DMS114 treated with DMSO at 0.1 percent for 48 hours (cell line): ENCODE data around the gene PIK3IP1.
"Not testable (repeated sequence)": the region's sequence is repeated elsewhere in the genome, so short reads cannot be mapped to it uniquely, and the experiment has no call there.

Source experiments
- DNase-seq: peaks from one replicate; lab custom pipeline; 2025; ENCODE audit not compliant: unreplicated experiment; lab: John Stamatoyannopoulos, UW

PIK3IP1 gene

DNA sequence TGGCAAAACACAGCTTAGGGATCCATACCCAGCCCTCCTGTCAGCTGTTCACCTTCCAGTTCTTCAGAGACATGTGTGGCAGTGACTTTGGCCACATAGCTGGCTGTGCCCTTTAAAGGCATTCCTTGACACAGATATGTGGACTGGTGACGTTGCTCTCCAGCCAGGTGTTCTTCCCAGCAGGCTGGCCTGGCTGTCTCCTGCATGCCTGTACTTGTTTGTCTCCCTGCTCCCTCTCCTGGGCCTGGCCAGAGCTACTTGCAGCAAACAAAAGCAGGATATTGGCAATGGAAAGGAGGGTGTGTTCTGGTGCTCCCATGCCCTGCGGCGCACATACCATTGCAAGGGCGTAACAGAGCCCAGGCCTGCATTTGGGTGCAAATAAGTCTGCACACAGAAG lies 38.3 kb downstream of the PIK3IP1 start:
- no peak for DNase-seq

DNA sequence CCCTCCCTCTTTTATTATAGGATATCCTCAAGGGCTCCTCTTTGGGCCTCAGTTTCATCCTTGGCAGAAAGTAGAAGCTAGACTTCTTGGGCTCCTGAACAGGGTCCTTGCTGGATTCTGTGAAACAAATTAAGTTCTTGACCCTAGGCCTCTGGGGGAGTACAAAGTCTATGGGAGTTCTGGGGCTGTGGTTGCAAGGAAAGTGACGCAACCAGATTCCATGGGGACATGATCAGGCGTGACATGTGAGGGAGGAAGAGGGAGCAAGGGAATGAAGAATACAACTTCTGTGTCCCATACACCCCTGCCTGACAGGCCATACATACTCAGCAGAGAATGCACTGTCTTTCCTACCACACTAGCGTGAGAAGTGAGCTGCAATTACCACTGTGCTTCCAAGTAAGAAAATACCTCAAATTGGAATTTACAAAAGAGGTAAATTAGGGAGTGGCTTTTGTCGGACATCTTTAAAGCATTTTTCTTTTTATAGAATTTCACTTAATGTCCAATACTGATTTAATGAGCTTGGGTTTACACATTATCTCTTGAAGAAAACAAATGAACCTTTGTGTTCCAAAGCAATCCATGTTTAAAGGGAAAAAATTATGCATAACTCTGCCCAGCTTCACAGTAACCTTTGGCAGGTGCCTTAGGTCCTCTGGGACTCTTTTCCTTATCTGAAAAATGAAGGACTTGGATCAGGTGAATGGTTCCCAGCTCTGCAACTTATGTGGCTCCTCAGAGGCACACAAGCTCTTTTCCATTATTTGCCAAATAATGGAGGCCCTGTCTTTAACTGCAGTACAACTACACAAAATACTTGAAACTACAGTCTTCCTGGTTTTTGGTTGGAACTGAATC lies 41.3 kb downstream of the PIK3IP1 start:
- no peak for DNase-seq

DNA sequence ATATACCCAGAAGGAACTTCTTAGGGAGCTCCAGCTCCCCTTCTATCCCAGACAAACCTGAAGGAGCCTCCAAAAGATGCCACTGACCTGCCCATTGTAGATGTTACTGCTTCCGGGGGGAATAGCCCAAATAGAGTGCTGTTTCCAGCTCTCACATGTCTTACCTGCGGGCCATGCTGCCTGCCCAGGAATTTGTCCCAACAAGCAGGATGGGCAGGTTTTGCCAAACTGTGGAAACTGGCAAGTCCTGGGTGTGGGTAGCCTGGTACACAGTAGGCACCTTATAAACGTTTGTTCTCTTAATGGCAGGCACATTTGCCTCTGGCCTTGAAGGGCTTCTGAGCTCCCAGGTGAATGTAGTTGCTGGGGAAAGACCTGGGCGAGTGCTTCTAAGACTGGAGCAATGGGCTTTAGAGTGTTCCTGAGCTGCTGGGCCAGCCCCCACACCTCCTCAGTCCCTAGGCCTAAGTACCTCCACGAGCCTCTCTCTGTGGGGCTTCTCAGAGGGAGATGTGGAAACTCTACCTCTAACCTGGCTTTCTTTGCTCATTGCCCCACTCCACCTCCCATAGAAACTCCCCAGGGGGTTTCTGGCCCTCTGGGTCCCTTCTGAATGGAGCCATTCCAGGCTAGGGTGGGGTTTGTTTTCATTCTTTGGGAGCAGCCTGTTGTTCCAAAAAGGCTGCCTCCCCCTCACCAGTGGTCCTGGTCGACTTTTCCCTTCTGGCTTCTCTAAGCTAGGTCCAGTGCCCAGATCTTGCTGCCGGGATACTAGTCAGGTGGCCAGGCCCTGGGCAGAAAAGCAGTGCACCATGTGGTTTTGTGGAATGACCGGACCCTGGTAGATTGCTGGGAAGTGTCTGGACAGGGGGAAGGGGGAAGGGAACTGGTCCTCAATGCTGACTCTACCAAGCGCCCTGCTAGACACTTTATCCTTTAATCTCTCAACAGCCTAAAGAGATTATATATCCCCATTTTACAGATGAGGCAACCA lies 43.0 kb downstream of the PIK3IP1 start:
- no peak for DNase-seq

DNA sequence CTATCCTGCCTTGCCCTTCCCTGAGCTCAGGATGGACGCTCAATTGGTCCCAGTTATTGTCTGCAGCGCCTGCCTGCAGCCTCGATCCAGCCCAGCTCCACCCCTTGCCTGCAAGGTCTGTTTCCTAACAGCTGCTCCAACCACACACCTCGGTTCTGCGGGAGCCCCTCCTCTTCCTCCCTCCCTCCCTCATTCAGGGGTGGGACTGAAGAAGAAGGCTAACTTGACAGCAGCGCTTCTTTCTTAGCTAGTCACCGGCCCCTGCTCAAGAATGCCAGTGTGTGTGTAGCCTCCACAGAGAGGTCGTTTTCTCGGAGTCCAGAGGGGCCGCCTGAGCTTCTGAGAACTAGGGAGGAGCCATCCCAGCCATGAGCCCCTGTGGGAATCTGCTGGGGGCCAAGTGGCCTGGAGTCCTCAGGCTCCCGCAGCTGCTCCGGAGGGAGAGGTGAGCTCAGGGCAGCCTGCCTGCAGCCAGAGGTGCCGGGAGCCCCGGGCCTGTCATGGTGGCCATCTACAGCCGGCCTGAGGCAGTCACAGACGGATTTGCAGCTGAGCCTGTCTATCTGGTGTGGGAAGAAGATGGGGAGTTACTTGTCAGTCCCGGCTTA lies 44.0 kb downstream of the PIK3IP1 start:
- DNase-seq, result no peak

DNA sequence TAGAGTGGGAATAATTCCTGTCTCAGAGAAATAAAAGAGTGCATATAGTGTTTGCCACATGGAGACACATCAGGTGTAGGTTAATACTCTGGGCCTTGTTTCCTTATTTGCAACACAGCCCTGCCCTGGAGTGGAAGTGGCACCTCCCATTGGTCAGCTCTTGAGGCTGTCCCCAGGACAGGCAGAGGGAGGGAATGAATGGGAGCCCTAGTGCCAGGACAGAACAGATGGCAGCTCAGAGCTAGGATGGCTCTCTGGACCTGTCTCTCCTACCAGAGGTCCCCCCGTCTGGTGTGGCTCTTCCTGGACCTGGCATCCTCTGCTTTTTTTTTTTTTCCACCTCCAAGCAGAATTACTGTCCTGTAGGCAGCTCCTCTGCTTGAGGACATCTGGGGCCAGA lies 44.6 kb downstream of the PIK3IP1 start:
- no peak for DNase-seq

DNA sequence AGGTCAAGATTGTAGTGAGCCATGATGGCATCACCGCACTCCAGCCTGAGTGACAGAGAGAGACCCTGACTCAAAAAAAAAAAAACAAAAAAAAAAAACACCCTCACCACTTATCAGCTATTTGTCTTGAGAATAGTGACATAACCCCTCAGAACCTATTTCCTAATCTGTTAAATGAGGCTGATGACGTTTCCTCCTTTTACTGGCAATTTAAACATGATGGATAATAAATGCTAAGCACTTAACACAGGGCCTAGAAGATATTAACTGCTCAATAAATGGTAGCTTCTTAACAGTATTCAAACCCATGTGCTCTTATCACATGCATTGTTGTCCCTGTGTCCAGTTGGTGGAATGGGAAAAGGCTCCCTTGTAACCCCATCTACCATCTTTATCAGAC lies 45.6 kb downstream of the PIK3IP1 start:
- no peak for DNase-seq

DNA sequence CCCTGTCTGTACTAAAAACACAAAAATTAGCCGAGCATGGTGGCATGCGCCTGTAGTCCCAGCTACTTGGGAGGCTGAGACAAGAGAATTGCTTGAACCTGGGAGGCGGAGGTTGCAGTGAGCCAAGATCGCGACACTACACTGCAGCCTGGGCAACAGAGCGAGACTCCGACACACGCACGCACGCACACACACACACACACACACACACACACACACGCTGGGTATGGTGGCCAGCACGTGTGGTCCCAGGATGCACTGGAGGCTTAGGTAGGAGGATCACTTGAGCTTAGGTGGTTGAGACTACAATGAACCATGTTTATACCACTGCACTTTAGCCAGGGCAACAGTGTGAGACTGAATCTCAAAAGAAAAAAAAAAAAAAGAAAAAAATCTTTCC lies 46.3 kb downstream of the PIK3IP1 start:
- DNase-seq, result not testable (repeated sequence)

DNA sequence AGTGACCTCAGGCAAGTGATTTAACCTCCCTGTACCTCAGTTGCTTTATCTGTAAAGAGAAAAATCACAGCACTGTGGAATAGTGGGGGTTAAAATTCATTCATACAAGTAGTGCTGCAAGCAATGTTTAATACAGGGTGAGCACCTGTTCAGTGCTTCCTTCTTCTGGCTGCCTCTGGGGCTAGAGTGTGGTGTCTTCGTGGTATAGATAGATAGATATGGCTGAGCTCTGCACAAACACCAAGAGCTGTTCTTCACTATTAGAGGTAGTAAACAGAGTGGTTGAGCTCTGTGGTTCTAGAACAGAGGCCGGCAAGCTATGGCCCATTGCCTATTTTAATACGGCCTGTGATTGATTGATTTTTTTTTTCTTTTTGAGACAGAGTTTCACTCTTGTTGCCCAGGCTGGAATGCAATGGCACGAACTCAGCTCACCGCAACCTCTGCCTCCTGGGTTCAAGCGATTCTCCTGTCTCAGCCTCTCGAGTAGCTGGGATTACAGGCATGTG lies 47.3 kb downstream of the PIK3IP1 start:
- no peak for DNase-seq

DNA sequence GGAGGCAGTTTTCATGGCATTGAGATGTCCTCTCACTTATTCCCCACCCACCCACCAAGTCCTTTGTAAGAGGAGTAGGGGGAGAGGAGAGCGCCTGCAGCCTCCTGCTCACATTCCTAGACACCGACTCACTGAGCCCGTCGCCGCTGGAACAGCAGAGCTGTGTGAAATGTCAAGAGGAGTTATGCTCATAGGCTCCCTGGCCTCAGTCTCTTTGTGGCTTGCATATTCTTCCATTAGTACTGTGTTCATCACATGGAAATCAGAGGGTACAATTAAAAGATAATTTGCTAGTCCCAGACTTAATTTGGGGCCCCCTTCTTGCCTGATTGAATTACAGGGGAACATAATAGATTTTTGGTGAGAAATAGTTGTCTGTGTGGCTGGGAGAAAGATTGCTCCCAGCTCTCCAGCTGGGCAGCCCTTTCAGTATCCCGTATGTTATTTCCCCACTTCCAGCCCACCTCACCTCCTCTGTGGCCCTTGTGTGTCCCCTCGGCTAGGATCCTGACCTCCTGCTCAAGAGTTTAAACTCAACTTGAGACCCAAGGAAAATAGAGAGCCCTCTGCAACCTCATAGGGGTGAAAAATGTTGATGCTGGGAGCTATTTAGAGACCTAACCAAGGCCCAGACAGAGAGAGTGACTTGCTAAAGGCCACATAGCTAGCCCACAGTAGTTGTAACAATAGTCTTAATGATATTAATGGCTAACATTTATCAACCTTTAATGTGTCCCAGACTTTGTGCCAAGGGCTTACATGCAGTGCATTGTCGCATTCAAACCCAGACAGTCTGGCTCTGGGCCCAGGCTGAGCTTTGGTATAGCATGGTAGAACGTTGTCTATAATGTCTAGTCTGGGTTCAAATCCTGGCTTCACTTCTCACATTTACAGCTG lies 48.0 kb downstream of the PIK3IP1 start:
- no peak for DNase-seq

DNA sequence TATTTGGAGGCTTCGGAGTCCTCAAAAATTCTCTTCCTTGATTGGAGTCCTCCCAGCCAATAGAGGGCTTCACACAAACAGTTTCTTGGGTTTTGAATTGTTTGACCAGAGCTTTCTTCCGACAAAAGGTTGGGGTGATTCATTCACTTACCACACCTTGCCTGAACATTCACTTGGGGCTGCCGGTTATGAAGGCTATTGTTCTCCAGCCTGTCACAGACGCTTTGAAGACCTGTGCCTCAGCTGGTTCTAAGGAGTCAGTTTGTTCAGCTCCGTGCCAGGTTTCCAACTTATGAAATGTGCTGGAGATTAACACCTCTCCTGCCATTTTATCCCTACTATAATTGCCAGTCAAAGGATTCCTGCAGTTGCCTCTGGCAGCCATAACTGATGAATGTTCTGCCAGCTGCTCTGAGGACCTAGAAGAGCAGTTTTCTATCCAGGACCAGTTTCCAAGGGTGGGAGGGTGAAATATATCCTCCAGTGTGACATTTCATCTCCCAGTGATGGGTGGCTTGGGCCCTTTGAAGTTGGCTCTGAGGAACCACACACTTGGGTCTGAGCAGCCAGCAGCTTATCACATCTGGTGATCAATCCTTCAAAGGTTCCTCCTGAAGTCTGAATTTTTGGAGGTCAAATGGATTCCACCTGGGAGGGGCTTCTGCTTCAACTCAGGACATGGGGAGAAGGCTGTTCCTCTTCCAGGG lies 48.8 kb downstream of the PIK3IP1 start:
- DNase-seq, result no peak

DNA sequence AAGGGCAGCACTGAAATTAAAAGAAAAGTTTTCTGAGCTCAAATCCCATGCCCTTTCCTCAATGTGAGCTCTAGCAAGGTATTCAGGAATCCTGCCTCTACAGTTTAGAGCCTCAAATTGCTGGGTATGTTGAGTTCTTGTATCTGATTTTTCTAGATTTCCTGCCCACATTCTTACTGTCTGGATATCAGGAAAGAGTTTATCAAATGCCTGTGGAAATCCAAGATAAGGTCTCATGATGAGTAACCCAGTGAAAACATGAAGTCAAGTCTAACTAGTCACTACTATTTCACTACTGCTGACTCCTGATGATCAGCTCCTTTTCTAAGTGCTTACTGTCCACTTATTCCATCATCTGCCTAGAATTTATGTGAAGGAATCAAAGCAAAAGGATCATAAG lies 50.4 kb downstream of the PIK3IP1 start:
- no peak for DNase-seq

DNA sequence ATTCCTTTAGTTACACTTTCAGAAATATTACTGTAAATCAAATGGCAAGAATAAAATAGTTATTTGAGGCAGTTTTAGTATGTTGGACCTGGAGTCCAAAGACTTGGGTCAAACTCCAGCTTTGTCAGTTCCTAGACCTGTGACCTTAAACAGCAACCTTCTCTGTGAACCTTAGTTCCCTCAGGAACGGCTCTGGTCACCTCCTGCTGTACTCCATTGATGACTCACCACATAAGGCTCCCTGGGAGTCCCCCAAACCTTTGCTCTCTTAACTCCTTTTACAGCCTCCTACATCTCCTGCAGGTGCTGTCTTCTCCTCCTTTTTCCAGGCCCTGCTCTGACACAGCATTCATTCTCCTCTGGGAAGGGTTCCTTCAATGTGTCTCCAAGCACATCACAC lies 51.1 kb downstream of the PIK3IP1 start:
- DNase-seq, result no peak

DNA sequence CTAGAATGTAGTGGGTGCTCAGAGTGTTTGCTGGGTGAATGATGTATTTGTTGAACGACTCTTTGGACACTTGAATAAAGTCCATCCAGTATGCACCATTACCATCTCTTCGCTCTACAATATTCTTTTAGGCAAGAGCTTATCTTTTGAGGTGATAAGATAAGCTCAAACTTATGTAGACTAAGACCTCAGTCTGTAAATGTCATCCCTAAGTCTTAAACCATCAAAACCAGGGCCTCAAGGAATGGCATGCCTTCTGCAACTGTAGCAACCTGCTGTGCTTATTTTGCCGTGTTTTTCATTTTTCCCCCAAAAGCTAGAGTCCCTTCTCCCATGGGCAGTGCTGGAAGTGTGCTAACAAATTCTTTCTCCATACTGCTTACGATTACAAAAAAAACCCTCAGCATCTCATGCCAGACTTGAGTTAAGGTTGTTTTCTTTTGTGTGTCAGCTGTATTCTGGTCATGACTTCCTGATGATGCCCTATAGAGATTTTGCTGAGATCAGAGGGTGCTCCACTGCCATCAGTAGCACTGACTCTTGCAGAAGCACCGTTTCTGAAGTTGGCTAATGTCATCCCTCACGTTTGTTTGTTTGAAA lies 52.4 kb downstream of the PIK3IP1 start:
- DNase-seq, result no peak

DNA sequence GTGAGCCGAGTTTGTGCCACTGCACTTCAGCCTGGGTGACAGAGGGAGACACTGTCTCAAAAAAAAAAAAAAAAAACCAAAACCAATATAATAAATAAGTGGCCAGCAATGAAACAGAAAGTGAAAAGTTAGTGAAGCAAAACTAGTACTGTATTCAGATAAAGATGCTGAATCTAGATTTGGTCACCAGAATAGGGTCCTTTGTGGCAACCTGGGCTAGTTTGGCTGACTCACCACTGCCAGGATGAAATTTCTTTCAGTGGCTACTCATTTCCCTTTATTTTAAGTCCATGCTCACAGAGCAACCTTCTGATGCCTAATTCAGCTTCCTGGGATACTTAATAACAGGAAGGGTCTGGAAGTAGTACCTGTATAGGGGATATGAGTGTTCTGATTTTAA lies 54.2 kb downstream of the PIK3IP1 start:
- DNase-seq, result no peak

DNA sequence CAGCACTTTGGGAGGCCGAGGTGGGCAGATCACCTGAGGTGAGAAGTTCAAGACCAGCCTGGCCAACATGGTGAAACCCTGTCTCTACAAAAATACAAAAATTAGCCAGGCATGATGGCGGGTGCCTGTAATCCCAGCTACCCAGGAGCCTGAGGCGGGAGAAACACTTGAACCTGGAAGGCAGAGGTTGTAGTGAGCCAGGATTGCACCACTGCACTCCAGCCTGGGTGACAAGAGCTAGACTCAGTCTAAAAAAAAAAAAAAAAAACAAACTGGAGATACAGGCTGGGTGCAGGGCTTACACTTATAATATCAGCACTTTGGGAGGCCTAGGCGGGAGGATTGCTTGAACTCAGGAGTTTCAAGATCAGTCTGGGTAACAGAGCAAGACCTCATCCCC lies 56.2 kb downstream of the PIK3IP1 start:
- DNase-seq, result not testable (repeated sequence)

DNA sequence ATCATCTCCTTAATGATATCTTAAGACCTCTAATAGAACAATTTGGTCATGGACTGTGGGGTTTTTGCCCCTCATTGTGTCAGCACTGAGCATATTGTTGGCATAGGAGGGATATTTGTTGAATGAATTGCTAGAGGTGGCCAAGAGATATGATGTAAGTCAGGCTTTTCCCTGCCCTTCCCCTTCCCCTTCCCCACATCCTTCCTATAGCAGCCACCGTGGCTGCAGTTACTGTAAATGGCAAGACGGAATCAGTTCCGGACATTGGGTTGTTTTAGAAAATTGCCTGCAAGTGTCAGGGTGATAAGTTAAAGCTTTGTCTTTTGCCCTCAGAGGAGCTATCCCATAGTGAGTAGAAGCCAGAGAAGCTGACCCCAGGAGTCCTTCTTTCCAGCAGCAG lies 57.2 kb downstream of the PIK3IP1 start:
- DNase-seq, result no peak

DNA sequence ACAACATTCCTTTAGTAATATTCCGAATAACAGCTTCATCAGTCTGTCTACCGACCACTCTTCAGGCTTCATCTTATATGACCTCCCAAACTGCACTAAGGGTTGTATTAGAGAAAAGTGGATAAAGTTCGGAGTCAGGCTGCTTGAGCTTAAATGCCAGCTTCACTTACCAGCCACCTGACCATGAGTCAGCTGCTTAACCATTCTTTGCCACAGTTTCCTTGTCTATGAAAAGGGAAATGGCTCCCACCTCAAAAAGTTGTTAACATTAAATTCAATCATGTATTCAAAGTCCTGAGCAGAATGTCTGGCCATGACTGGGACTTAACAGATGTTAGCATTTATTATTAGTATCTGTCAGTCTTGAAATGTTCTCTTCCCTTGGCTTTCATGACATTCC lies 59.3 kb downstream of the PIK3IP1 start:
- no peak for DNase-seq
